CD4-positive, alpha-beta T cell treated with Interleukin-17A for 4 hours (primary cell): ENCODE measurements around the gene DDB1.

ENCODE experiments used
- DNase-seq: peaks from one replicate; pipeline ENCODE4 v3.0.0-alpha.2; 2020; ENCODE audit warnings: mixed read lengths

DDB1 gene

GRCh38 chr11:61334434-61335354, 1.8 kb upstream of the DDB1 start:
- no peak for DNase-seq

GRCh38 chr11:61333550-61334433, 887 bp upstream of the DDB1 start:
- no peak for DNase-seq

DNA sequence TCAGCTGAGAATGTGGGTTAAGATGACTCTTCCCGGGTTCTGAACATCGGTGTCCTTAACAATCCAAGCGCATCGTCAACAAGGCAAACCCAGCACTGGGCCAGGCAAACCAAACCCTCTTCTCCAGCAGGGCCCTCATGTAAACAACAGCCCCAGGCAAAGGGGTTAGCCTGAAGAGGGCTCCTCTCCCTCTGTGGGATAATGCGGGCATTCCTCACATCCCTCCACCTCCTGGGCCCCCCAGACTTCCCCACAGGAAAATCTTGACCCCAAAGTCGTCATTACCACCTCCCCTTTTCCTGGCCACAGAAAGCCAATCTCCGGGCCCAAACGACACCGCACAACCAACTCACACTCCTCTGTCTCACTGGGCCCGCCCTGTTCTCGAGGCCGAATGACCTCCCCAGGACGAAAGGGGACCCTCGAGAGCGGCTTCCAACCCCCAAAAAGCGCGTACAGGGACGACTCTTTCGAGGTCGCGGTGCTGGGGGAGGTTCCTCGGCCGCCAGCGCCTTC, 566 bp downstream of the DDB1 start:
- DNase-seq = no peak

DNA sequence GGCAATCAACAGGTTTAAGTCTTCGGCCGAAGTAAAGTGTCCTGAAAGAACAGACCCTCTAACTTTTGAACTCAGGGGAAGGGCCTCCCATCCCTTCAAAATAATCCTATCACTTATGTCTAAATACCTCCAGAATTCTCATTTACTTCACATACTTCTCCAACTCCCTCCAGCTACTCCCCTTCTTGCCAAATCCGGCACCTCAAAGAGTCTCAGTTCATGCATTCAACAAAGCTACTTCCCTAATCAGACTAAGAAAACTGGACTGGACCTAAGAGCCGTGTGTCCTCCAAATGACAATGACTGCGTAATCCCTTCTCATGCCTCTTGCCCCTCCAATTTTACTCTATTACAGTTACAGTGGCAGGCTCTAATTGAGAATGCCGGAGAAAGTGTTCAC, 1.3 kb downstream of the DDB1 start:
- DNase-seq = no peak

- no peak for DNase-seq
These were observed 3.0 kb downstream of the DDB1 start for GRCh38 chr11:61329871-61330270.

GRCh38 chr11:61328351-61328750, 4.6 kb downstream of the DDB1 start:
- no peak for DNase-seq

DNA sequence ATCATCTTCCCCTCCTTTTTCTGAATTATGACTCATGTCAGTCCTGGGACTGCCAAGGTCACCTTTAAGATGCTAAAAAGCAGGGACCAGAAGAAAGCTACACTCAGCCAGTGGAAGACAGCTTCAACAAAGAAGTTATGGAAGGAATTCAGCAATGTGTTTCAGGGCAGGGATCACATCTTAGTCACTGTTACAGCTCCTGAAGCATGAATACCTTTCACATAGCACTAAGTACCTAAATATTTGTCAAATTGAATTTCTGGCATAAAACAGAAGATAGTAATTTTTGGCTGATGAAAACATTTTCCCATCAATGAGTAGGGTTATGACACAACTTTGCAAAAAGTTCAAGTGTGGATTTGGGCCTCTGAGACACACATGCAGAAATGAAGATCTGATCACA, 5.2 kb downstream of the DDB1 start:
- DNase-seq = no peak

DNA sequence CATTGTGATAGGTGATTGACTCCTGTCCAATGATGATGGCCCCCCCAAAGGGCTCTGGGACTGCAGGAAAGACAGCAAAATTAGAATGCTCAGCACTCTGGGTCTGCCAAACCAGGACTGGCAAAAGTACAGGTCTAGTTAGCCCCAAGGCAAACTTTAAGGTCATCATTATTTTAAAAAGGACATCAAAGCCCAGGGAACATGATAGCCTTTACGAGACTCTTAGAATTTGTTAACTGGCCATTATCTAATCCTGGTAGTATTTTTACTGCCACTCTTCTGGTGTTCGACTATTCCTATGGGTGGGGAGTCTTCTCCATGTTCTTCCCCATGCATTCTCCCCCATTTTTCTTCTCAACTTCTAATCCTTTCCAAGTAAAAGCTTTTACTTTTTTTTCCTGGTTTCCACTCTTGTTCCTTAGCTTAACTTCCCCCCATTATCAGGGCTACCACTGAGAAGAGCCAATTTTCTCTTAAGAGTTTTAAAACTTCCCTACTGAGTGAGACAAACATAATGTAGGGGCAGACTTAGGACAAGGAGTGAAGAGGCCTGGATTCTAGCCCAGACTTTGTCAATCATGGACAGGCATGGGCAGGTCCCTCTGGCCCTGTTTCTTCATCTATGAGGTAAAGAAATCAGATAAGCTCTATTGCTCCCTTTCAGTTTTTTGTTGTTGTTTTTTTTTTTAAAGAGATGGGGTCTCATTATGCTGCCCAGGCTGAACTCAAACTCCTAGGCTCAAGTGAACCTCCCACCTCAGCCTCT, 7.1 kb downstream of the DDB1 start:
- DNase-seq = no peak

DNA sequence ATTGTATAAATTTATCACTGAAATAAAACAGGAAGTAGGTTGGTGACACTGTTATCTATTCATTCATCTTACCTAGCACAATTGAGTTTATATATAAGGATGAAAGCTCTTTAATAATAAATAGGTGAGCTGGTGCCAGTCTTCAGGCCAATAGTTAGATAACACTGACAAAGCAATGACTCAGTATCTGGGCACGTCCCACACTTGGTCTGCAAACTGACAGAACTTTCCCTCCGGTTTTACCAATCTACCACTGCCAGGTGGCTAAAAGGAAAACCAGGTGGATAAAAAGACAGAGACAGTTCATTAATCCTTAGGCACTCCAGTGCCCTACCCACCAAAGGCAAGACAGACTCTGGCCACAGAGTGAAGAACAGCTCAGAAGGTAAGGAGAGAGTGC, 17.6 kb downstream of the DDB1 start:
- DNase-seq = no peak

DNA sequence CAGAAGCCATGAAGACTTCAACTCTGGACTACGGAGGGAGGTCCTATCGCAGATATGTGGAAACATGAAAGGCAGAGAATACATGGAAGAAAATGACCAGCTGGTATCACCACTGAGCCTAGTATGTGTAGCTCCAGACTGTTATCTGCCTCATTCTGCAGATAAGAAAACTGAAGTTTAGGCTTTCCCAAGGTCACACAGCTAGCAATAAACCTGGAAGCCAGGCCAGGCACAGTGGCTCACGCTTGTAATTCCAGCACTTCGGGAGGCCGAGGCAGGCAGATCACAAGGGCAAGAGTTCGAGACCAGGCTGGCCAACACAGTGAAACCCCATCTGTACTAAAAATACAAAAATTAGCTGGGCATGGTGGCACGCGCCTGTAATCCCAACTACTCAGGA, 22.2 kb downstream of the DDB1 start:
- DNase-seq = no peak

DNA sequence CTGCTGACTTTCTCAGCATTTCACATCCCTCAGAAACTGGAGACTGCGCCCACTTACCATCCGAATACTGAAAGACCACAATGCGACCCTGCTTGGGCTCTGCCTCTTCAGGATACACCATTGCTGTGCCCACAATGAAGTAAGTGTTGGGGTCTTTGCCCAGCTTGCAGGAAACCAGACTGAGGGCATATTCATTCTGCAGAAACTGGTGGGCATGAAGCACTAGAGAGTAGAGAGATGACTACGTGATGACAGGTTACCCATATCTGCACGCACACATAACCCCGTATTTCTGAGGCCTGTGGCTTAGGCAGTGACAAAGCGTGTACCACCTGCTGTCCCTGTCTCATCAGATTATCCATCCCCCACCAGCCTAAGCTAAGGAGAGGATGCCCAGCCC, 23.2 kb downstream of the DDB1 start:
- no peak for DNase-seq

GRCh38 chr11:61309141-61309540, 23.8 kb downstream of the DDB1 start:
- DNase-seq = no peak

- DNase-seq = no peak
These were observed 25.6 kb downstream of the DDB1 start for GRCh38 chr11:61307354-61307753.

GRCh38 chr11:61306221-61306620, 26.7 kb downstream of the DDB1 start:
- no peak for DNase-seq

- DNase-seq = no peak
These were observed 27.5 kb downstream of the DDB1 start for GRCh38 chr11:61305417-61305816.

DNA sequence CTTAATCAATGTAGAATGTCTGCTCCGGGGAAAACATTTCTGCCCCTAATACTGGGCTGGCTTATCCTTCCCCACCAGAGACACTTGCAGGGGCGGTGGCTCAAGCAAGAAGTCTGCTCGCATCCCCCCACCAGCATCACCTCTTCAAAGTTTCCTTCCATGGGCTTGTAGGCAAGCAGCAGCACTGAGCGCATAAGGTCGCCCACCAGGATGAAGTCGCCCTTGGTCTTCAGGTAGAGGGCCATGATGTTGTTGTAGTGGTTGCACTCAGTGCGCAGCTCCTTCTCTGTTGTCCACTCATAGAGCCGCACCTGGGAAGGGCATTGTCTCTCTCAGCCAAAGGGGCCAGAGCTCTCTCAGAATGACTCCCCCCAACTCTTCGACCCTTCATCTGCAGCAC, 29.2 kb downstream of the DDB1 start:
- no peak for DNase-seq

GRCh38 chr11:61302550-61302949, 30.4 kb downstream of the DDB1 start:
- no peak for DNase-seq

GRCh38 chr11:61298663-61299244, 34.2 kb downstream of the DDB1 start:
- DNase-seq = no peak

DNA sequence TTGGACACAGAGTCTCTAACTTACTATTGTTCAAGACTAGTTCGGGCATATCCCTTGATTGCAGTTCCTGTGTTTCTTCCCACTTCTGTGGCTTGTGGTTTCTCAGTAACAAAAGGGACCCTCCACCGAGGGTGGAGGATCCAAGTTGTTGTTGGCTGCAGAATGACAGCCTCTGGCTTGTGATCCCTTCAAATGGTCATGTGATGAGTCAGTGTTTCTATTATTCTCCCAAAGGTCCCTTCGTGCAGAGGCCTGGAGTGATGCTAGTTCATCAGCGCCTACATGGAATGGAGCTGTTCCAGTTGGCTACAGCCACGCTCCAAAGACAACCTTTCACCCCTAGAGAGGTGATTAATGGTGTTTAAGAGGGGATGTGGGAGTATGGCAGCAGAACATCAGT, 35.2 kb downstream of the DDB1 start:
- DNase-seq = no peak

GRCh38 chr11:61297341-61297740, 35.6 kb downstream of the DDB1 start:
- no peak for DNase-seq

DNA sequence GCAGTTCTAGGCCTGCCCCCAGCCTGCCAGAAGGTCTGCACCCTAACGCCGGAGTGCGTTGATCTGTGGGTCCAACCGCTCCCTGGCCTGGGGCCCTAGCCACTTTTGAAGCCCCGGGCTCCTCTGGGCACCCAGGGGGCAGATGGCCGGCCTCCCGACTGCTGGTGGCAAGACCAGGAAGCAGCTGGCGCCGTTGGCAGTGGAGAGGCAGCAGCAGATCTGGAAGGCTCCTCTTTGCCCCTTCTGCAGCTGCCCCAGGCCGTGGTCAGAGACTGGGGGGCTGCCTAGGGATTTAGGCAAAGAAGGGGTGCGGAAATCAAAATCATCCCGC, 37.3 kb downstream of the DDB1 start:
- DNase-seq = no peak

DNA sequence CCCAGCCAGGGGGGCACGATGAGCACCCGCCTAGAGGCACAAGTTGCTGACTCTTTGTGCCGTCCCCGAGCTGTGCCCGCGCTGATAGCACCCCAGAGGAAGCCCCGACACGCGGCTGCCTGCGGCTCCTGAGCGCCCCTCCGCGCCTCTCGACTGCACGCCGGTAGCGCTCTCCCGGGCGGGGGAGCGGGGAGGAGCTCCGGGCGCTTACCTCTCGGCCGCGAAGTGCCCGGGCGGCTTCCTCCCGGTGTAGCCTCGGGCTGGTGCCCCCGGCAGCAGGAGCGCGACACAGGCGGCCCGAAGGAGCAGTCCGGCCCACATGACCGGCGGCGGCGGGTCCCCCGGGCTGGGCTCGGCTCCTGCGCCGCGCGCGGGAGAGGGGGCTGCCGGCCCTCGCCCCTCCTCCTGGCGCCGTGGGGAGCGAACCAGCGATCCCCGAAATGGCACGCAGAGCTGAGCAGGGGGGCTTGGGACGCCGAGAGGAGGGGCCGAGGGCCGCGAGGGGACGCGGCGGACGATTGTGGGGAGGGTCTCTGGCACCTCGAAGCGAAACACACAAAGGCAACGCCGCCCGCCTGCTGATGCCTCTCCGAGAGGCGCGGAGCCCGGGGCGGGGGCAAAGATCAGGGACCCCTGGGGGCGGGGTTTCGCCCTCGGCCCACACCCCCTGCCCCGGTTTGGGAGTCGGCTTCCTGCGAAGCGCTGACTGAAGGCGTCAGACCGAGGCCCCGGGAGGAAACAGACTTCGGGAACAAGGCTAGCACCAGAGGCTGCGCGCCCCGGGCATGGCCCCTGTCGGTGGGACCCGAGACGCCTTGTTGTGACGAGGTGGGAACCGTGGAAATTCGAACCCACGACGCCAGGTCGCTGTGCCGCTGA, 37.9 kb downstream of the DDB1 start, which contains the start of gene VWCE:
Gene VWCE (minus strand): TSS at position 600 of the 879 bp plus-strand sequence. CDS start 279 bp downstream, at position 321.
- peak; percentile 54 for DNase-seq
